ENCODE data around the gene SPTLC3. TPM values are rescaled to one million over a fixed set of nuclear protein-coding genes. Genes with fewer than 3 reads are reported as not detected.

The SPTLC3 gene
- total RNA-seq, 1 donor from 2014 or later = 4.6 TPM

DNA sequence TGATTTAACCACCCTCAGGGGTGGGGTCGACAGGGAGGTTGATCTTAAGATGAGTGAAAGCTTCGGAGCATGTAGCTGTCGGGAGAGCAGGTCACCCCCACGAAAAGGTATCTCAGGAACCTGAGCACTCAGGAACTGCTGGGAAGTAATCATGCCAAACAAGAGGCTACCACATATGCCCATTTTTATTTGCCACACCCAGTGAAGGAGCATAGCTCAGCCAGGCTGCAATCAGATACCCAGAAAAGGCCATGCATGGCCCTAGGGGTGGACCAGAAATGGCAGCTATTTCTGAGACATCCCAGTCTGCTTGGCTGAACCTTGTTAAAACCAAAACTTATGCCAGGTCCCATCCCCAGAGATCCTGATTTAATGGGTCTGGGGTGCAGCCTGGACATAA lies 139.6 kb downstream of the SPTLC3 start:
- Histone ChIP-seq H3K4me1 (peaks cover 0 to 6% of the 10 kb centered on the region in 2 donors), H3K4me3 (no peak overlapping the region), H3K36me3 (no peaks in the 10 kb centered on the region), H3K27ac (no peak overlapping the region), H3K9me3 (peaks cover 0 to 3% of the 10 kb centered on the region in 2 donors), H3K27me3 (no peaks in the 10 kb centered on the region)
- no peak for DNase-seq (ENCODE audit: low spot score in 2 of 2)
- intact Hi-C loops (cut with DNase I) = no loop called here
- TF ChIP-seq, protein P1, sequence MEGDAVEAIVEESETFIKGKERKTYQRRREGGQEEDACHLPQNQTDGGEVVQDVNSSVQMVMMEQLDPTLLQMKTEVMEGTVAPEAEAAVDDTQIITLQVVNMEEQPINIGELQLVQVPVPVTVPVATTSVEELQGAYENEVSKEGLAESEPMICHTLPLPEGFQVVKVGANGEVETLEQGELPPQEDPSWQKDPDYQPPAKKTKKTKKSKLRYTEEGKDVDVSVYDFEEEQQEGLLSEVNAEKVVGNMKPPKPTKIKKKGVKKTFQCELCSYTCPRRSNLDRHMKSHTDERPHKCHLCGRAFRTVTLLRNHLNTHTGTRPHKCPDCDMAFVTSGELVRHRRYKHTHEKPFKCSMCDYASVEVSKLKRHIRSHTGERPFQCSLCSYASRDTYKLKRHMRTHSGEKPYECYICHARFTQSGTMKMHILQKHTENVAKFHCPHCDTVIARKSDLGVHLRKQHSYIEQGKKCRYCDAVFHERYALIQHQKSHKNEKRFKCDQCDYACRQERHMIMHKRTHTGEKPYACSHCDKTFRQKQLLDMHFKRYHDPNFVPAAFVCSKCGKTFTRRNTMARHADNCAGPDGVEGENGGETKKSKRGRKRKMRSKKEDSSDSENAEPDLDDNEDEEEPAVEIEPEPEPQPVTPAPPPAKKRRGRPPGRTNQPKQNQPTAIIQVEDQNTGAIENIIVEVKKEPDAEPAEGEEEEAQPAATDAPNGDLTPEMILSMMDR (IDR thresholded peaks at IDR 0.05) = no peak

GRCh38 chr20:13148961-13149360 lies 140.2 kb downstream of the SPTLC3 start:
- Histone ChIP-seq H3K27me3 (no peaks in the 10 kb centered on the region), H3K9me3 (peaks cover 0 to 3% of the 10 kb centered on the region in 2 donors), H3K27ac (no peak overlapping the region), H3K36me3 (peaks cover 0 to 2% of the 10 kb centered on the region in 2 donors), H3K4me1 (peaks cover 0 to 6% of the 10 kb centered on the region in 2 donors), H3K4me3 (no peak overlapping the region)
- TF ChIP-seq, protein P1 (IDR thresholded peaks at IDR 0.05) = no peak
- no peak for DNase-seq (ENCODE audit: low spot score in 2 of 2)
- intact Hi-C loops (cut with DNase I) = no loop called here

- H3K27me3 ChIP-seq = no peaks in the 10 kb centered on the region
- no peak overlapping the region for H3K4me3 ChIP-seq
- peaks cover 0 to 6% of the 10 kb centered on the region in 2 donors for H3K4me1 ChIP-seq
- H3K27ac ChIP-seq = no peak overlapping the region
- H3K9me3 ChIP-seq = peaks cover 0 to 3% of the 10 kb centered on the region in 2 donors
- TF ChIP-seq, protein P1 (IDR thresholded peaks at IDR 0.05) = no peak
- no peak for DNase-seq (ENCODE audit: low spot score in 2 of 2)
- peaks cover 0 to 8% of the 10 kb centered on the region in 2 donors for H3K36me3 ChIP-seq
- intact Hi-C loops (cut with DNase I) = no loop called here
Measured at GRCh38 chr20:13149371-13150105, 140.8 kb downstream of the SPTLC3 start.

GRCh38 chr20:13158369-13158768 lies 149.6 kb downstream of the SPTLC3 start:
- no peaks in the 10 kb centered on the region for H3K27me3 ChIP-seq
- H3K4me3 ChIP-seq = peak overlapping the region in 1 of 2 donors; percentile 28
- TF ChIP-seq, protein P1 (IDR thresholded peaks at IDR 0.05) = no peak
- intact Hi-C loops (cut with DNase I) = no loop called here
- H3K9me3 ChIP-seq = no peaks in the 10 kb centered on the region
- H3K27ac ChIP-seq = peak overlapping the region; percentile 31 to 65
- H3K36me3 ChIP-seq = peaks cover 0 to 10% of the 10 kb centered on the region in 2 donors
- H3K4me1 ChIP-seq = peaks cover 0 to 3% of the 10 kb centered on the region in 2 donors
- DNase-seq (ENCODE audit: low spot score in 2 of 2) = no peak

DNA sequence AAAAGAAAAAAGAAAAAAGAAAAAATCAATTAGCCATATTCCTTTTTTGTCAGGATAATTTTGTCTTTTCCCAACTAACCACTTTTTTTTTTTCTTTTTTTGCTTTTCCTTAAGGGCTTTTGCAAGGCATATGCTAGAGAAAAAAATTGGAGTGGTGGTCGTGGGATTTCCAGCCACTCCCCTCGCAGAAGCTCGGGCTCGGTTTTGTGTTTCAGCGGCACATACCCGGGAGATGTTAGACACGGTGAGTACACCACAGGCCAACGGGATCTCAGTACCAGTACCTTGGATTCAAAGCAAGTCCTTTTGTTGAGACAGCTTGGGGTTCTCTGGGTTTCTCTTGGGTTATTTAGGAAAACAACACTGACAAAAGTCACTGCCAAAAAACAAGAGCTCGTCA lies 151.1 kb downstream of the SPTLC3 start:
- intact Hi-C loops (cut with DNase I) = no loop called here
- TF ChIP-seq, protein P1 (IDR thresholded peaks at IDR 0.05) = no peak
- Histone ChIP-seq H3K27ac (no peak overlapping the region), H3K4me3 (no peak overlapping the region), H3K9me3 (no peaks in the 10 kb centered on the region), H3K36me3 (no peaks in the 10 kb centered on the region), H3K27me3 (no peaks in the 10 kb centered on the region), H3K4me1 (peaks cover 0 to 3% of the 10 kb centered on the region in 2 donors)
- no peak for DNase-seq (ENCODE audit: low spot score in 2 of 2)

Data from ascending aorta (tissue), 2 donors.